VCaP (cell line): ENCODE measurements around the gene TRUB2.

ENCODE experiments used
- H3K27ac ChIP-seq: fragments of 450-650 bp; 2 replicates; pipeline ENCODE4 v1.5.1; 2017
- TF ChIP-seq, protein P1 (sequence below): fragments of 450-650 bp; conservative IDR thresholded peaks from 2 replicates; pipeline ENCODE4 v1.5.1; 2017; ENCODE audit warnings: mild to moderate bottlenecking, moderate library complexity

Gene TRUB2

DNA sequence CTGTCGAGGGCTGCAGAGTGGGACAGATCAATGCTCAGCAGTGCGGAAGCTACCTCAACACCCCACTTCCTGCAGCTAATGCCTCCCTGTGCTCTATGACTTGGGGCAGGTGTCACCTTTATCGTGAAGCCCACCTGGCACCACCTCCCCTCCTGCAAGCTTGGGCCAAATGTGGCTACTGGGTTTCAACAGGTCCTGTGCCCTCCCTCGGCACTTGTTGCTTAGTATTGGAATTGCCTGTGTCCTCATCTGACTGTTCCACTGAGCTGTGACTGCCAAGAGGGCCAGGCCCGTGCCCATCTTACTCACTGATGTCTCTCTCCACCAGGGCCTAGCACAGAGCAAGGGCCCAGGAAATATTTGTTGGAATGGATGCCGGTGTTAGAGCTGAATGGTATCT is 27.5 kb upstream of the TRUB2 start:
- TF ChIP-seq, protein P1, sequence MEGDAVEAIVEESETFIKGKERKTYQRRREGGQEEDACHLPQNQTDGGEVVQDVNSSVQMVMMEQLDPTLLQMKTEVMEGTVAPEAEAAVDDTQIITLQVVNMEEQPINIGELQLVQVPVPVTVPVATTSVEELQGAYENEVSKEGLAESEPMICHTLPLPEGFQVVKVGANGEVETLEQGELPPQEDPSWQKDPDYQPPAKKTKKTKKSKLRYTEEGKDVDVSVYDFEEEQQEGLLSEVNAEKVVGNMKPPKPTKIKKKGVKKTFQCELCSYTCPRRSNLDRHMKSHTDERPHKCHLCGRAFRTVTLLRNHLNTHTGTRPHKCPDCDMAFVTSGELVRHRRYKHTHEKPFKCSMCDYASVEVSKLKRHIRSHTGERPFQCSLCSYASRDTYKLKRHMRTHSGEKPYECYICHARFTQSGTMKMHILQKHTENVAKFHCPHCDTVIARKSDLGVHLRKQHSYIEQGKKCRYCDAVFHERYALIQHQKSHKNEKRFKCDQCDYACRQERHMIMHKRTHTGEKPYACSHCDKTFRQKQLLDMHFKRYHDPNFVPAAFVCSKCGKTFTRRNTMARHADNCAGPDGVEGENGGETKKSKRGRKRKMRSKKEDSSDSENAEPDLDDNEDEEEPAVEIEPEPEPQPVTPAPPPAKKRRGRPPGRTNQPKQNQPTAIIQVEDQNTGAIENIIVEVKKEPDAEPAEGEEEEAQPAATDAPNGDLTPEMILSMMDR = no peak
- no peak overlapping the region for H3K27ac ChIP-seq

DNA sequence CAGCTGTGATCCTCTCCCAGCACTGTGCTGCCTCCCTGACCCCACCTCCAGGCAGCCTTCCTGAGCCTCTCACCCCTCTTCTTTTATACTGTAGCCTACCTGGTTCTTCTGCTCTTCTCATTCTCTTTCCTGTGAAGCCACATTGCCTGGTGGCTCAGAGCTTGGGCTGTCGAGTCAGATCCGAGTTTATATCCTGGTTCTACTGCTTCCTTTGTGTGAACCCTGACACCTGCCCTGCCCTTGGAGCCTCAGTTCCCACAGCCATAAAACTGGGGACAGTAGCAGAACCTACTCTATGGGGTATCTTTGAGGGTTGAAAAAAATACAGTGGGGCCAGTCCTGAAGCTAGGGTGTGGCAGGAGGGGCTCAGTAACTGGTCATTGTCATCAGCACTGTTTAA is 26.9 kb upstream of the TRUB2 start:
- H3K27ac ChIP-seq = no peak overlapping the region
- TF ChIP-seq, protein P1 = no peak

DNA sequence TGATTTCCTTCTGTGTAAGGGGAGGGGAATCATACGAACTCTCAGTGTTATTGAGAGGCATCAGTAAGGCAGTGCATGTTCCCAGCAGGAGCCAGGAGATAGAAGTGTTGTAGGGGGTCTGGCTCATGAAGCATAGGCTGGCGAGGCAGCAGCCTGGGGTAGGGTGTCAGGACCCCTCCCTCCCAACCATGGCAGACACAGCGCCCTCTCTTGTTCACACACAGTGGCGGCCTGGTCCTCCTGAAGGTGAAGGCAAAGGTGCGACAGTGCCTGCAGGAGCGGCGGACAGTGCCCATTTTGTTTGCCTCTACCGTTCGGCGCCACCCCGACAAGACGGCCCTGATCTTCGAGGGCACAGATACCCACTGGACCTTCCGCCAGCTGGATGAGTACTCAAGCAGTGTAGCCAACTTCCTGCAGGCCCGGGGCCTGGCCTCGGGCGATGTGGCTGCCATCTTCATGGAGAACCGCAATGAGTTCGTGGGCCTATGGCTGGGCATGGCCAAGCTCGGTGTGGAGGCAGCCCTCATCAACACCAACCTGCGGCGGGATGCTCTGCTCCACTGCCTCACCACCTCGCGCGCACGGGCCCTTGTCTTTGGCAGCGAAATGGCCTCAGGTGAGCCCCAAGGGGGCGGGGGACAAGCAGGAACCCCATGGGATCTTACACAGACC is 22.8 kb upstream of the TRUB2 start:
- TF ChIP-seq, protein P1 = no peak
- no peak overlapping the region for H3K27ac ChIP-seq

DNA sequence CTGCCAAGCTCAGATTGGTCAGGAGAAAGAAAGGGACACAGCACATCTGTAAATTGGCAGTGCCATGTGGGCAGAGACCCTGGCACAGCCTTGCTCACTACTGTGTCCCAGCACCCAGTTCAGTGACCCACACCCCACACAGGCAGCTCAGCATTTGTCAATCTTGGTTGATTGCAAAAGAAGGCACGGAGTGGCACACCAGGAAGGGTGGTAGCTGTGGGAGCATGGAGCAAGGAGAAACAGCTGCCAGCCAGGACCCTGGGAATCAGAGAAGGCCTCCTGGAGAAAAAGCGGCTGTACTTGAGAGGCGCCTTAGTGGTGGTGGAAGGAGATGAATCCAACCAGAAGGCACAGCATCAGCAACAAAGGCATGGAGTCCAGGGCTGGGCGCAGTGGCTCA is 21.6 kb upstream of the TRUB2 start:
- TF ChIP-seq, protein P1 = no peak
- H3K27ac ChIP-seq = no peak overlapping the region

DNA sequence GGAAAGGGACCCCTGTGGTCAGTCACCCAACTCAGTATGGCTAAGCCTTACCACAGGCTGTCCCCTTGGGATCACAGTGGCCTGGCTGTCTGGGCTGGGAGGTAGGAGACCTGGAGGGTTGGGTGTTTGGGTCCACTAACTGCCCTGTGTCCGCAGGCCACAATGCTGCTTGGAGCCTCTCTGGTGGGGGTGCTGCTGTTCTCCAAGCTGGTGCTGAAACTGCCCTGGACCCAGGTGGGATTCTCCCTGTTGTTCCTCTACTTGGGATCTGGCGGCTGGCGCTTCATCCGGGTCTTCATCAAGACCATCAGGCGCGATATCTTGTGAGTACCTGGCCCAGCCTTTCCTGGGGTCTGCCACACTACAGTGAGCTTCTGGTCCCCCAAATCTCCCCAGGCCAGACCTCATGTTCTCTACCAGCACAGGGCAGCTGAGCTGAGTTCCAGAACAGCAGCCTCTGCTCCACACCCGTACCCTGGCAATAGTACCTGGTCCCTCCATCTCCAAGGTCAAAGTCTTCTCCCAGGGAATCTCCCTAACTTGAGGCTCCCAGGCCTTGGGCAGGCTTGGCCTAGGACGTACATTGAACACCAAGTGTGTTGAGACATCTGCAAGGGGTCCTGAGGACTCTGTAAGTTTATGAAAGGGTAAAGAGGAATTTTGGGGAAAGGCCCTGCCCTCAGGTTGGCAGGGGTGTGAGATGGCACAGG is 20.9 kb upstream of the TRUB2 start:
- TF ChIP-seq, protein P1 = no peak
- no peak overlapping the region for H3K27ac ChIP-seq

DNA sequence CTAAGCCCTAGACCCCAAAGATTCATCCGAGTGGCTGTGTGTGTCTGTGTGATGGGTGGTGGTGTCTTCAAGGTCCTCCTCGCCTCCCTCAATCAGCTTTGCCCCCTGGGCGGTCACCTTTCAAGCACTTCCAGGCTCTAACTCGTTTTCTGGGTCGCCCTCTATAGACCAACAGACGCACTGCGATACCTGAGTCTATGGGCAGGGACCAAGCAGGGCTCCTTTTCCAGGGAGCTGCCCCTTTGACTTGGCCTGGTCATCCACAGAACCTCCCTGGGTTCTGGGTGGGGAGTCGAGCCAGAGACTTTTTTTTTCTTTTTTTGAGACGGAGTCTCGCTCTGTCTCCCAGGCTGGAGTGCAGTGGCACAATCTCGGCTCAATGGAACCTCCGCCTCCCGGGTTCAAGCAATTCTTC is 19.2 kb upstream of the TRUB2 start:
- TF ChIP-seq, protein P1 = peak; percentile 84
- peak overlapping the region; percentile 83 for H3K27ac ChIP-seq

DNA sequence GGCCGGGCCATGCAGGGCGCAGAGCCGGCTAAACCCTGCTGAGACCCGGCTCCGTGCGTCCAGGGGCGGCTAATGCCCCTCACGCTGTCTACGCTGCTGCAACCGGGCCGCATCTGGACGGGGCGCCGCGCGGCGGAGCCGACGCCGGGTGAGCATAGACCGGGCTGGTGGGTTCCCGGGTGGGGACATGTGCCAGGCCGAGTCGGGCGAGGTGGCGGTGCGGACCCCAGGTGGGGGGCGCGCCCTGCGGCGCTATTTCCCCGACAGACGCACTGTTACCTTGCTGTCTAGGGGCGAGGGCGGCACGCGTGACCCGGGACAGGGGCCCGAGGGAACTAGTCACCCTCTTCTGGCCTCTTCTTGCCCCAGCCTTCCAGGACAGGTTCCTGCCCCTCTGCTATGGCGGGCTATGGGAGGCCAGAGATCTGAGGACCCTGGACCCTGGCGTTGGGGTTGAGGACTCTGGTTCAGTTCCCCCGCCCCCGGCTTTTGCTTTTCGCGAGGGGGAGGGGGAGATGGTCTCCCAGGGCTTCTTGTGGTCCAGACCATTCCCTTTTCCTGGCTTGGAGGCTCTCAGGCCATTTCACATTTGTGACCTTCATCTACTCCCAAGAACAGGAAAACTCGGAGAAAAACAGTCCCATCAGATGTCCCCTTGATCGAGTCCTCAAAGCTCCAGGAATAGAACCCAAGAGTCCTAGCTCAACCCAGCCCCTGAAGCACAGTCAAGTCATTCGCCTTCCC is 18.6 kb upstream of the TRUB2 start:
- TF ChIP-seq, protein P1 = no peak
- H3K27ac ChIP-seq = peak overlapping the region; percentile 83
